HCT116 (cell line): ENCODE measurements around the gene MUTYH. TPM values are rescaled to one million over a fixed set of nuclear protein-coding genes. Genes with fewer than 3 reads are reported as not detected.

Experiments
- ATAC-seq: fragments of 200-7000 bp; cut with Tn5 transposase; 2 replicates; pipeline ENCODE4 v1.9.1; 2020; ENCODE audit warnings: mild to moderate bottlenecking, moderate library complexity
- BruUV-seq: library from RNA; stranded (reverse); fragments of 400-500 nt; replicated peaks from 2 replicates; lab custom pipeline; 2021; lab: Mats Ljungman, UMichigan
- CTCF ChIA-PET: fragments of 300-600 bp; sonication (Branson Sonifier 250); formaldehyde crosslinking; loops from one replicate; lab custom pipeline; 2021; ENCODE audit warnings: antibody characterized with exemption; lab: Charles Lee
- POLR2A ChIA-PET: fragments of 300-600, 350-600 bp; sonication (Branson Sonifier 250); formaldehyde crosslinking; loops from one replicate; lab custom pipeline; 2021; ENCODE audit warnings: antibody characterized with exemption; lab: Charles Lee
- RAD21 ChIA-PET, 2 experiments: fragments of 300-600 bp; sonication (Branson Sonifier 250); formaldehyde crosslinking; loops; one replicate each; lab custom pipeline; 2023; ENCODE audit warnings: low total read pairs in 2 of 2; ENCODE audit not compliant: uncharacterized antibody in 2 of 2, unreplicated experiment in 2 of 2, low non-redundant PET in 1 of 2; lab: Charles Lee
- DNase-seq: peaks from one replicate; pipeline ENCODE4 v3.0.0-alpha.2; 2010; ENCODE audit warnings: low read depth, low spot score
- H2AFZ ChIP-seq: fragments of 200-600 bp; shearing (Covaris generic), sonication (generic); 2 replicates; pipeline ENCODE4 v1.6.1; 2017; ENCODE audit warnings: low read depth, mixed run types, mixed read lengths, antibody characterized with exemption, low read length; ENCODE audit not compliant: poor library complexity, severe bottlenecking
- H3K27ac ChIP-seq: 2 replicates; pipeline ENCODE4 v1.5.1; 2012; ENCODE audit warnings: low read depth, low read length
- H3K27me3 ChIP-seq: fragments of 200-600 bp; sonication (generic); 2 replicates; pipeline ENCODE4 v1.6.1; 2016; ENCODE audit warnings: mixed run types, low read length, mixed read lengths; ENCODE audit not compliant: insufficient read depth
- H3K36me3 ChIP-seq, 2 experiments: fragments of 200-500 bp in 1 of 2; fragments of 200-600 bp in 1 of 2; sonication (Bioruptor generic) in 1 of 2; sonication (generic) in 1 of 2; 2 replicates each; pipeline versions ENCODE4 v1.5.1 to v1.6.1; 2014 to 2016; ENCODE audit warnings: low read length in 2 of 2, inconsistent platforms in 1 of 2, mixed read lengths in 1 of 2, mixed run types in 1 of 2; ENCODE audit not compliant: insufficient read depth in 2 of 2, control insufficient read depth in 1 of 2
- H3K4me1 ChIP-seq, 2 experiments: fragments of 200-600 bp in 1 of 2; sonication (generic) in 1 of 2; 2 replicates each; pipeline versions ENCODE4 v1.5.1 to v1.6.1; 2012 to 2017; ENCODE audit warnings: low read length in 2 of 2, inconsistent platforms in 1 of 2, mild to moderate bottlenecking in 1 of 2, mixed read lengths in 1 of 2, mixed run types in 1 of 2, moderate library complexity in 1 of 2; ENCODE audit not compliant: insufficient read depth in 2 of 2, control insufficient read depth in 1 of 2
- H3K4me2 ChIP-seq: fragments of 200-600 bp; sonication (generic); 2 replicates; pipeline ENCODE4 v1.6.1; 2017; ENCODE audit warnings: mixed run types, low read length, mixed read lengths
- H3K4me3 ChIP-seq, 2 experiments: fragments of 200-600 bp in 1 of 2; sonication (generic) in 1 of 2; replicated peaks in 1 of 2; 2 replicates each; pipeline ENCODE4 v1.5.1; 2011 to 2016; ENCODE audit warnings: low read length in 2 of 2, control low read depth in 1 of 2, low read depth in 1 of 2, mild to moderate bottlenecking in 1 of 2, mixed read lengths in 1 of 2, mixed run types in 1 of 2
- H3K79me2 ChIP-seq: fragments of 200-600 bp; sonication (generic); 2 replicates; pipeline ENCODE4 v1.6.1; 2017; ENCODE audit warnings: mild to moderate bottlenecking, mixed run types, low read length, moderate library complexity, mixed read lengths; ENCODE audit not compliant: insufficient read depth
- H3K9ac ChIP-seq: fragments of 200-600 bp; sonication (generic); 2 replicates; pipeline ENCODE4 v1.6.1; 2016; ENCODE audit warnings: low read length, mixed read lengths
- H3K9me2 ChIP-seq: fragments of 200-600 bp; sonication (generic), shearing (Covaris generic); 2 replicates; pipeline ENCODE4 v1.6.1; 2017; ENCODE audit warnings: mixed run types, mild to moderate bottlenecking, moderate library complexity; ENCODE audit not compliant: insufficient read depth
- H3K9me3 ChIP-seq, 2 experiments: fragments of 200-500 bp in 1 of 2; fragments of 200-600 bp in 1 of 2; sonication (Bioruptor generic) in 1 of 2; sonication (generic) in 1 of 2; 2 replicates each; pipeline ENCODE4 v1.6.1; 2014 to 2017; ENCODE audit warnings: low read length in 2 of 2, mixed read lengths in 2 of 2, inconsistent platforms in 1 of 2, low read depth in 1 of 2, mild to moderate bottlenecking in 1 of 2, mixed run types in 1 of 2, moderate library complexity in 1 of 2; ENCODE audit not compliant: control insufficient read depth in 1 of 2, insufficient read depth in 1 of 2
- H4K20me1 ChIP-seq: fragments of 200-600 bp; sonication (generic), shearing (Covaris generic); 2 replicates; pipeline ENCODE4 v1.6.1; 2017; ENCODE audit warnings: mixed run types, mild to moderate bottlenecking, moderate library complexity; ENCODE audit not compliant: insufficient read depth
- ATF3 ChIP-seq: IDR thresholded peaks from 2 replicates; pipeline ENCODE4 v1.6.1; 2012
- CBX3 ChIP-seq: IDR thresholded peaks from 2 replicates; pipeline ENCODE4 v1.6.1; 2012; ENCODE audit warnings: low read depth
- CEBPB ChIP-seq: IDR thresholded peaks from 2 replicates; pipeline ENCODE4 v1.6.1; 2012; ENCODE audit warnings: low read depth
- EZH2phosphoT487 ChIP-seq: fragments of 200-600 bp; IDR thresholded peaks from 2 replicates; pipeline ENCODE4 v1.6.1; 2018; ENCODE audit warnings: antibody characterized with exemption, borderline replicate concordance
- POLR2AphosphoS5 ChIP-seq: IDR thresholded peaks from 2 replicates; pipeline ENCODE4 v1.6.1; 2011; ENCODE audit warnings: mild to moderate bottlenecking, low read depth, low read length, moderate library complexity
- SP1 ChIP-seq: IDR thresholded peaks from 2 replicates; pipeline ENCODE4 v1.6.1; 2012; ENCODE audit warnings: low read depth
- SRF ChIP-seq: IDR thresholded peaks from 2 replicates; pipeline ENCODE4 v1.6.1; 2012; ENCODE audit warnings: low read depth
- ZFX ChIP-seq: fragments of 450-650 bp; IDR thresholded peaks from 2 replicates; pipeline ENCODE4 v1.6.1; 2017
- ZNF274 ChIP-seq: fragments of 200-500 bp; sonication (Bioruptor generic); IDR thresholded peaks from 2 replicates; pipeline ENCODE4 v1.6.1; 2014; ENCODE audit warnings: mild to moderate bottlenecking, low read depth, low read length, inconsistent platforms
- intact Hi-C: fragments of 100-400 bp; cut with micrococcal nuclease; formaldehyde crosslinking; loops from 2 replicates; pipeline ENCODE4 v1.10.0; 2022
- total RNA-seq: library from RNA; stranded (reverse); gene quantifications from one replicate; pipeline ENCODE4 v1.2.1, GENCODE V29; 2021; ENCODE audit not compliant: unreplicated experiment

Gene MUTYH
- total RNA-seq, 1 experiment from 2014 or later: 44.8 TPM

- H3K4me2 ChIP-seq: no peak overlapping the region
- no peak for ATAC-seq
- BruUV-seq: no TSS peak
- H3K4me1 ChIP-seq: no peaks in the 10 kb centered on the region
- H3K36me3 ChIP-seq: no peaks in the 10 kb centered on the region
- no peaks in the 10 kb centered on the region for H3K27me3 ChIP-seq
- intact Hi-C loops: no loop called here
- no peaks in the 10 kb centered on the region for H3K9me2 ChIP-seq
- H3K9me3 ChIP-seq: no peaks in the 10 kb centered on the region
- DNase-seq: no peak
- no peak overlapping the region for H3K4me3 ChIP-seq
- no peaks in the 10 kb centered on the region for H4K20me1 ChIP-seq
- ChIA-PET RAD21 (no interaction called here), POLR2A (no interaction called here), CTCF (no interaction called here)
- no peak overlapping the region for H2AFZ ChIP-seq
- H3K27ac ChIP-seq: no peak overlapping the region
- H3K79me2 ChIP-seq: no peaks in the 10 kb centered on the region
- no peak overlapping the region for H3K9ac ChIP-seq
- TF ChIP-seq ZNF274 (no peak), CEBPB (no peak), CBX3 (no peak), ATF3 (no peak), ZFX (no peak), SRF (no peak), EZH2phosphoT487 (no peak), SP1 (no peak), POLR2AphosphoS5 (no peak)
- TF ChIP-seq, all 23 proteins: peak for 0
Measured at GRCh38 chr1:45317166-45317565, 23.1 kb downstream of the MUTYH start.

- Histone ChIP-seq H3K4me1 (no peaks in the 10 kb centered on the region), H3K9ac (no peak overlapping the region), H3K9me3 (no peaks in the 10 kb centered on the region), H3K27ac (no peak overlapping the region), H3K36me3 (no peaks in the 10 kb centered on the region), H3K4me2 (no peak overlapping the region), H3K79me2 (no peaks in the 10 kb centered on the region), H3K27me3 (no peaks in the 10 kb centered on the region), H3K4me3 (no peak overlapping the region), H3K9me2 (no peaks in the 10 kb centered on the region), H4K20me1 (no peaks in the 10 kb centered on the region), H2AFZ (no peak overlapping the region)
- ATAC-seq (no peak), DNase-seq (no peak)
- CTCF ChIA-PET: interaction anchor here (1.9 kb wide), 1 partner anchor 296 kb away, joined by 4 read pairs; no protein-coding TSS in a partner anchor
- POLR2A ChIA-PET: no interaction called here
- TF ChIP-seq POLR2AphosphoS5: no peak
- RAD21 ChIA-PET: no interaction called here
- no TSS peak for BruUV-seq
- intact Hi-C loops: no loop called here
Measured at GRCh38 chr1:45314266-45314665, 26.0 kb downstream of the MUTYH start.
